ENCODE data around the gene NKTR.

The NKTR gene

DNA sequence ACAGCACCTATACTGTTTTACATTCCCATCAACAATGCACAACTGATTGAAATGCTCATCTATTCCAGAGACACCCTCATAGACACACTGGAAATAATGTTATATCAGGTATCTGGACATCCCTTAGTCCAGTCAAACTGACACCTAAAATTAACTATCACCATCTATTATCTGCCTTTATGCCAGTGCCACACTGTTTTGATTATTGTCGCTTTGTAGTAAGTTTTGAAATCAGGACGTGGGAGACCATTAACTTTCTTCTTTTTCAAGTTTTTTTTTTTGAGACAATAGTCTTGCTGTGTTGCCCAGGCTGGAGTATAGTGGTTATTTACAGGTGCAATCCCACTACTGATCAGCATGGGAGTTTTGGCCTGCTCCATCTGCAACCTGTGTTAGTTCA, 75.4 kb downstream of the NKTR start:
- FAIRE-seq = no peak
- no peak for DNase-seq (ENCODE audit: insufficient read length, low spot score)

GRCh38 chr3:42678447-42678846, 78.0 kb downstream of the NKTR start:
- DNase-seq (ENCODE audit: insufficient read length, low spot score) = no peak
- no peak for FAIRE-seq

DNA sequence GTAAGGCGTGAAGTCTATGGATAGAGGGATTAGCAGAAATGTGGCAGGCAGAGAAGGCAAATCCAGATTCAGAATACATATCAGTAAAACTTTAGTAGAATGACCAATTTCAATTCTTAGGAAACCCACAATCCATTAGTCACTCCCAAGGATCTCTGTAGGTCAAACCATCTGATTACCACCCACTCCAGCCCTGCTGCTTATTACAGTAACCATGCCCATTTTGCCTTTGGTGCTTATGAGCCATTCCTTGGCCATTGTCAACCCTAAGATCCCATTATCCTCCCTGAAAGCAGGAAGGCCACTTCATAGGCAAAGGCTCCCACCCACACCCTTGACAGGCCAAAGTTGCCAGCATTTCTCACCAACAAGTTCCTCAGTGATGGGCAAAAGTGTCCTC, 79.8 kb downstream of the NKTR start:
- no peak for DNase-seq (ENCODE audit: insufficient read length, low spot score)
- no peak for FAIRE-seq

GRCh38 chr3:42680806-42681205, 80.3 kb downstream of the NKTR start:
- no peak for FAIRE-seq
- DNase-seq (ENCODE audit: insufficient read length, low spot score) = no peak

- DNase-seq (ENCODE audit: insufficient read length, low spot score) (no peak), FAIRE-seq (no peak)
Observed at GRCh38 chr3:42681361-42682038, 81.0 kb downstream of the NKTR start.

DNA sequence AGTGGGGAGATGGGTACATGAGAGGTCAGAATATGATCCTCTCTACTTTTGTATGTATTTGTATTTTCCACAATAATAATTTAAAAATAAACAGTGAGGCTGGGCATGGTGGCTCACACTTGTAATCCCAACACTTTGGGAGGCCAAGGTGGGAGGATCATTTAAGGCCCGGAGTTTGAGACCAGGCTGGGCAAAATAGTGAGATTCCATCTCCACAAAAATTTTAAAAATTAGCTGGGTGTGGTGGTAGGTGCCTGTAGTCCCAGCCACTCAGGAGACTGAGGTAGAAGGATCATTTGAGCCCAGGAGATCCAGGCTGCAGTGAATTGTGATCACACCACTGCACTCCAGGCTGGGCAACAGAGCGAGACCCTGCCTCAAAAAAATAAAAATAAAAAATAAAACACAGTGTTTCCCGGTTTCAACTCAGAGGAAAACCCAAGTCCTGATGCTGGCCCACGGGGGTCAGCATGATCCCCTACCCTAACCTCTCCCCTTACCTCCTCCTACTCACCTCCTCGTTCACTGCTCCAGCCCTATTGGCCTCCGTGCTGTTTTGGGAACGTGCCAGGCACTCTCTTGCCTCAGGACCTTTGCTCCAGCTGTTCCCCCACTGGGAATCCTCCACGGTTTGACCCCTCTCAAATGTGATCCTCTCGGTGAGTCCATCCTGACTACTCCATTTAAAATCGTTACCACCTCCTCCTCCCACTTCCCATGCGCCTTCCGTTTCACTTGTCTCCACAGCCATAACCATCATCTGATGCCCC, 82.0 kb downstream of the NKTR start:
- FAIRE-seq = no peak

DNA sequence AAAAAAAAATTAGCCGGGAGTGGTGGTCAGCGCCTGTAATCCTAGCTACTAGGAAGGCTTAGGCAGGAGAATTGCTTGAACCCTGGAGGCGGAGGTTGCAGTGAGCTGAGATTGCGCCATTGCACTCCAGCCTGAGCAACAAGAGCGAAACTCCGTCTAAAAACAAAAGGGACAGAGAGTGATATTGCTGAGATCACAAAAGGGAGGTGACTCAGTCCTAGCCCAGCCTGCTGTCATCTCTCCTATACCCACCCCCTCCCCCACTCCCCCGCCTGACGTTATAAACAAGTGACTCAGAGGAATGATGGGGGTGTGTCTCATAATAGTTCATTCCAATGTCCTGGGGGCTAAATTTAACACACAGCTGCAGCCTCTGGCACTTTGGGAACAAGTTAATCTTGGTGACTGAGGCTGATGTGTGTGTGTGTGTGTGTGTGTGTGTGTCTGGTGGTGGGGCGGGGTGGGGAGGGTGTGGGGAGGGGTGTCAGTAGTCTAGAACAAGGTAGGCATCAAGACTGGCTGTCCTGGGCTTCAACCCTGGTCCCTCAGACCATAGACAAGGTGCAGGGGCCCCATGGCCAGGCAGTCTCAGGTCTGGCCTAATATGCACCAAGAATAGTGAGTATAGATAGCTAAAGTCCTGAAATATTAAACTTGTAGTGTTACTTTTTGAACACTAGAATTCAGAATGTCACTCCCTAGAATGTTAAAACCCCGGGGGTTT, 83.6 kb downstream of the NKTR start:
- no peak for FAIRE-seq

More for the DNA sequence above, 82.0 kb downstream of the NKTR start:
- DNase-seq (ENCODE audit: insufficient read length, low spot score) = no peak

GRCh38 chr3:42684632-42685362, 84.3 kb downstream of the NKTR start:
- FAIRE-seq = no peak
- DNase-seq (ENCODE audit: insufficient read length, low spot score) = no peak

More for the DNA sequence above, 83.6 kb downstream of the NKTR start:
- DNase-seq (ENCODE audit: insufficient read length, low spot score) = no peak

DNA sequence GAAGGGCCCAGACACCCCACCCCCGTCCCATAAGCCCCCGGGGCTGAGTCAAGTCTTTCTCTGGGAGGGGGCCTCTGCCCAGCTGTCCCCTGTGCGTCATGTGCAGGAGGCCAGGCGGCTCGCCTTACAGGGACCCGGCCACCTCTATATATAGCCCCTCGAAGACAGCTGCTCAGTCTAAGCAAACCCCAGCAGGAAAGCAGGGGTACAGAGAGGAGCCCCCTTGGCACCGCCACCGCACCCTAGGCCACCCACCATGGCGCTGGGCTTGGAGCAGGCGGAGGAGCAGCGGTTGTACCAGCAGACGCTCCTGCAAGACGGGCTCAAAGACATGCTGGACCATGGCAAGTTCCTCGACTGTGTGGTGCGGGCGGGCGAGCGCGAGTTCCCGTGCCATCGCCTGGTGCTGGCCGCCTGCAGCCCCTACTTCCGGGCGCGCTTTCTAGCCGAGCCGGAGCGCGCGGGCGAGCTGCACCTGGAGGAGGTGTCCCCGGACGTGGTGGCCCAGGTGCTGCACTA, 84.9 kb downstream of the NKTR start, which contains the start of gene KLHL40:
Gene KLHL40, plus strand, starts transcription at position 175 of the 519 bp plus-strand sequence. Its CDS starts 82 bp downstream, at position 257.
- DNase-seq (ENCODE audit: insufficient read length, low spot score) (no peak), FAIRE-seq (no peak)

DNA sequence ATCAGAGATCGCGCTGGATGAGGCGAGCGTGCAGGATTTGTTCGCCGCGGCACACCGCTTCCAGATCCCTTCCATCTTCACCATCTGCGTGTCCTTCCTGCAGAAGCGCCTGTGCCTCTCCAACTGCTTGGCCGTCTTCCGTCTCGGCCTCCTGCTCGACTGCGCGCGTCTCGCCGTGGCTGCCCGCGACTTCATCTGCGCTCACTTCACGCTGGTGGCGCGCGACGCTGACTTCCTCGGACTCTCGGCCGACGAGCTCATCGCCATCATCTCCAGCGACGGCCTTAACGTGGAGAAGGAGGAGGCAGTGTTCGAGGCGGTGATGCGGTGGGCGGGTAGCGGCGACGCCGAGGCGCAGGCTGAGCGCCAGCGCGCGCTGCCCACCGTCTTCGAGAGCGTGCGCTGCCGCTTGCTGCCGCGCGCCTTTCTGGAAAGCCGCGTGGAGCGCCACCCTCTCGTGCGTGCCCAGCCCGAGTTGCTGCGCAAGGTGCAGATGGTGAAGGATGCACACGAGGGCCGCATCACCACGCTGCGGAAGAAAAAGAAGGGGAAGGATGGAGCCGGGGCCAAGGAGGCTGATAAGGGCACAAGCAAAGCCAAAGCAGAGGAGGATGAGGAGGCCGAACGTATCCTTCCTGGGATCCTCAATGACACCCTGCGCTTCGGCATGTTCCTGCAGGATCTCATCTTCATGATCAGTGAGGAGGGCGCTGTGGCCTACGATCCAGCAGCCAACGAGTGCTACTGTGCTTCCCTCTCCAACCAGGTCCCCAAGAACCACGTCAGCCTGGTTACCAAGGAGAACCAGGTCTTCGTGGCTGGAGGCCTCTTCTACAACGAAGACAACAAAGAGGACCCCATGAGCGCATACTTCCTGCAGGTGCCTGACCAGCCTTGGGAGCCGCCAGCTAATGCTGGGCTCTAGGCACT, 85.7 kb downstream of the NKTR start:
- DNase-seq (ENCODE audit: insufficient read length, low spot score) = no peak
- no peak for FAIRE-seq

DNA sequence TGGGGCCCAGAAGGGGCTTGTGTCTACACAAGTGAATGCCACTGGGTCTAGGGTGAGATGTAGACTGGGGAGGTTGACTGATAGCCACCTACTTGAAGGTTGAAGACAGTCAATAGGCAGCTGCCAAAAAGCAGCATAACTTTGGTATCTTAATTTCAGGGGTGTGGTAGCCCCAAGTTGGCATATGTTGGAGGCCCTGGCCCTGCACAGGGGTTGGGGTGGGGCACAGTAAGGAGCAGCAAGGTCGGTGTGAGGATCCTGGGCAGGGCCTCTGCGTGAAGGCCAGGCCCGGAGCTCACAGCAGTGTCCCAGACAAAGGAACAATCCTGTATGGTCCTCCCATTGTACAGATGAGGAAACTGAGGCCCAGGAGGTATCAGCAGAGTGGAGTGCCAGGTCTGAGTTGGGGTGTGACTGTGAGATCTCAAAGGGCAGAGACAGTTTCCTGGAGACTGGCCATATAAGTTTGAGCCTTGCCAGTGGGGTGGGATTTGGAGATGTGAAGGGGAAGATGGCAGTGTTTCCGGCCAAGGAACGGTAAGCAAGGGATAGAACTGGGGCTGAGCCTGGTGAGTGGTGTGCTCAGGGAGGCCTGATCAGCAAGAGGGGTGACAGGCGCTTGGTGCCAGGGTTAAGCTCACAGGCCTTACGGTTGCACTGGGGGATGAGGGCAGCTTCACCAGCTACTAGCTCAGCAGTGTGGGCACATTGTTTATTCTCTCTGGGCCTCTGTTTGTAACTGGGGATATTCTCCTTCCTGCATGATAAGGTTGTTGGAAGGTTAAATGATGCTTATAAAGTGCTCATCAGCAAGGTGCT, 86.6 kb downstream of the NKTR start:
- DNase-seq (ENCODE audit: insufficient read length, low spot score) = no peak
- no peak for FAIRE-seq

GRCh38 chr3:42688016-42688415, 87.5 kb downstream of the NKTR start:
- no peak for DNase-seq (ENCODE audit: insufficient read length, low spot score)
- FAIRE-seq = no peak

DNA sequence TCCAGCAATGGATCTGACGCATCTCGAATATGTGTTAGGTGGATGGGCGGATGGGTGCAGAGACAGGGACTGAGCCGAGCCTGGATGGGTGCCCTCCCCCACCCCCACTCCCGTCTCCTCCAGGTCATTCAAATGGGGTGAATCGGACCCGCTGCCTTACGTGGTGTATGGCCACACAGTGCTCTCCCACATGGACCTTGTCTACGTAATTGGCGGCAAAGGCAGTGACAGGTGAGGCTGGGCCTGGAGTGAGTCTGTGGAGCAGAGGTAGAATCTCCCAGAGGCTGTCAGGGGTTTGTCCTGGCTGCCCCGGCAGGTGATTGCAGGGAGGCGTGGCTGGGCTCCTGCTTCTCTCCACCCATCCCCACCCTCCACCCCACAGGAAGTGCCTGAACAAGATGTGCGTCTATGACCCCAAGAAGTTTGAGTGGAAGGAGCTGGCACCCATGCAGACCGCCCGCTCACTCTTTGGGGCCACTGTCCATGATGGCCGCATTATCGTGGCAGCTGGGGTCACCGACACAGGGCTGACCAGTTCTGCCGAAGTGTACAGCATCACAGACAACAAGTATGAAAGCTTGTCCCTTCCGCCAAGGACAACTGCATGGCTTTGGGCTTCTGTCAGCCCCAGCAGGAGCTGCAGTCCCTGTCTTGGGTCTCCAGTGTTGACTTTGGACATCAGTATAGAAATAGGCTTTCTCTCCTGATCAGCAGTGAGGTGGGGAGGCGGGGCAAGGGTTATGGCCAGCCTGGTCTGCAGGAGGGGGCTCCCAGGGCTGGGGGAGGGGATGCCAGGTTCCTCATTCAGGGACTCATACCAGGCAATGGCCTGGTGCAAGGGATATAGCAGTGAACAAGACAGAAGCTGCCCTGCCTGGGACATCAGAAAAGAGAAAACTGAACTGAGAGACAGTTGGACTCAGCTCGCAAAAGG, 88.3 kb downstream of the NKTR start:
- FAIRE-seq (no peak), DNase-seq (ENCODE audit: insufficient read length, low spot score) (no peak)

DNA sequence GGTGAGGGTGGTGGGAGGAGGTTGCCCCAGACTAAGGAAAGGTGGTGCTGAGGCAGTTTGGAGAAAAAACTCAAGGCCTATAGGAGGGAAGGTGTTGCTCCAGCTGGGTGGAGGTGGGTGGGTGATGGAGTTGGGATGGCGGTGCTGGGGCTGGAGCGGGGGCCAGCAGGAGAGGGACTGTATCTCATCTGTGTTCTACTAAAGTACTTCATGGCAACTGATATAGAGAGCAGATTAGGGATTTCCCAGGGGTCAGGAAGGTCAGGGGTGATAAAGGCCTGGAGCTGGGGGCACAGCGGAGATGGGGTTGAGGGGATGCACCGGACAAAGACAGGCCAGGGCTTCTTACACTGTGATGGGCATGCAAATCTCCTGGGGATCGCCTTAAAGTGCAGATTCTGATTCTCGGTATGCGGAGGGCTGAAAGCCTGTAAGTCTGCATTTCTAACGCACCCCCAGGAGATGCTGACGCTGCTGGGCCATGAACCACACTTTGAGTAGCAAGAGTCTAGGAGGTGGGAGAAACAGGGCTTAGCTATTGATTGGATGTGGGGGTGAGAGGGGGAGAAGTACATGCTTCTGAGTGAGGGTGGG, 89.0 kb downstream of the NKTR start:
- DNase-seq (ENCODE audit: insufficient read length, low spot score) (no peak), FAIRE-seq (no peak)

GRCh38 chr3:42690191-42690590, 89.7 kb downstream of the NKTR start:
- FAIRE-seq = no peak

GRCh38 chr3:42690766-42691680, 90.5 kb downstream of the NKTR start:
- DNase-seq (ENCODE audit: insufficient read length, low spot score) = no peak
- no peak for FAIRE-seq

More at GRCh38 chr3:42690191-42690590, 89.7 kb downstream of the NKTR start:
- DNase-seq (ENCODE audit: insufficient read length, low spot score) = no peak
